Femur (tissue), 1 donor: Measurements from ENCODE around the gene CYP17A1.
A peak's percentile ranks its signal among the peaks of the same experiment; 100 is the strongest.
"Not testable (repeated sequence)": the region's sequence is repeated elsewhere in the genome, so short reads cannot be mapped to it uniquely, and the experiment has no call there.

ENCODE experiments used
- DNase-seq: peaks from one replicate; pipeline ENCODE4 v3.0.0-alpha.2; 2017

Gene CYP17A1

DNA sequence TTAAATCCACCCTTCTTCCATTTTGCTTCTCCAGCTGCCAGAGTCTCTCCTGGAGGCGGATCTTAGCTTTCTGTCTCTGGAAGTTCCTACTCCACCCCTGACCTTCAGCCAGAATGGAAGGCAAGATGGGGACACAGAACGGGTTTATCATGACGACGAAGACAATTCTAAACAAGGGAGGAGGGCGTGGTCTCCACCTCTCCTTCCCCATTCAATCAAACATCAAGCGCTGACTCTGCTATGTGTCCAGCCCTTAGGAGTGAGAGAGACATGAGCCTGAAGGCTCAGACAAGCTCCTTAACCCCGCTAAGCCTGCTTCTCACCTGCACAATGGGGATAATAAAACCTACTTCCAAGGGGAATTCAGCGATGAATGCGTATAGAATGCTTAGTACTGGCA is 3.1 kb downstream of the CYP17A1 start:
- no peak for DNase-seq

- DNase-seq: no peak
Measured at GRCh38 chr10:102832987-102833386, 4.2 kb downstream of the CYP17A1 start.

GRCh38 chr10:102832248-102832647 is 5.0 kb downstream of the CYP17A1 start:
- no peak for DNase-seq

DNA sequence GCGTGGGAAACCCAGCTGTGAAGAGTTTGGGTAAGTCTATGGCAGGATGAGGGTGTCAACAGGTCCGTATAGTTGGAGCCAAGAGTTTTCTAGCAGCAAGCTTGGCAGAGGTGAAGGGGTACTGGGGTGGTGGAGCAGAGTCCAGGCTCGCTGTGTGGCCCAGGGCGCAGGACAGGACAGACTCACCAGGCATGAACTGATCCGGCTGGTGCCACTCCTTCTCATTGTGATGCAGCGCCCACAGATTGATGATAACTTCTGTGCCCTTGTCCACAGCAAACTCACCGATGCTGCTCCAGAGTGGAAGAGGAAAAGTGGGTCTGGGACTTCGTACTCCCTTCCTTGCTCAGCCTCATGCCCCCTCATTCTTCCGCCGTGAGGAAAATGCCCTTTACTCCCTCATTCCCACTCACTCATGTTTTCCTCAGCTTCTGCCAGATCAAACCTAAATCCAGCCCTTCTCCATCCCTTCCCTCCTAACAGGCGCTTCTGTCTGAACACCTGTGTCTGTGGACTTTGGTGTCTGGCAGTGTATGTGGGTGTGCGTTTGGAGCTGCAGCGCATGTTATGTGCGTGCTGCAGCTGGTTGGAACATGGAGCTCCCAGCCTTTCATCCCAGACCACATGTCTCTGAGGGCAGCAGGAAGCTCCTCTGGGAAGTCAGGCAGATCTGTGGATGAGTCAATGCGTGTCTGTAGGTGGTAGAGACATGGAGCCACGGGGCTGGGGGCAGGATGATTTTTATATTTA is 5.7 kb downstream of the CYP17A1 start:
- no peak for DNase-seq

- no peak for DNase-seq
Measured at GRCh38 chr10:102827597-102827975, 9.6 kb downstream of the CYP17A1 start.

DNA sequence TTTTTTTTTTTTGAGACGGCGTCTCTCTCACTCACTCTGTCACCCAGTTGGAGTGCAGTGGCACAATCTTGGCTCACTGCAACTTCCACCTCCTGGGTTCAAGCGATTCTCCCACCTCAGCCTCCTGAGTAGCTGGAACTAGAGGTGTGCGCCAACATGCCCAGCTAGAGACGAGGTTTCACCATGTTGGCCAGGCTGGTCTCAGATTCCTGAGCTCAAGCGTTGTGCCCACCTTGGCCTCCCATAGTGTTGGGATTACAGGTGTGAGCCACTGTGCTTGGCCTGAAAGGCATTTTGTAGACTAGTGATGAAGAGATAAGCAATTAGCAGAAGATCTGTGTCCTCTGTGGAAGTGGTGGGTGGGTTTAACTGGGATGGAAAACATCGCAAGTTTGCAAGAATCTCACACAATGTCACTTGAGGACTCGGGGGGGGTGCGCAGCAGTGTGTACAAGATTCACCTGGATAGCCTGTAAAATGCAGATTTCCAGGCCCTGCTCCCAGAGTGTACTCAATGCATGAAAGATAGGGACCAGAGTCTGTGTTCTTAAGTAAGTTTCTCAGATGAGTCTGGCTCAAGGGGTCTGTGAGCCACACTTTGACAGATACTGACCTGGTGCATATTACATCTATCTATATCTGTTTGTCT is 10.9 kb downstream of the CYP17A1 start:
- DNase-seq: no peak

DNA sequence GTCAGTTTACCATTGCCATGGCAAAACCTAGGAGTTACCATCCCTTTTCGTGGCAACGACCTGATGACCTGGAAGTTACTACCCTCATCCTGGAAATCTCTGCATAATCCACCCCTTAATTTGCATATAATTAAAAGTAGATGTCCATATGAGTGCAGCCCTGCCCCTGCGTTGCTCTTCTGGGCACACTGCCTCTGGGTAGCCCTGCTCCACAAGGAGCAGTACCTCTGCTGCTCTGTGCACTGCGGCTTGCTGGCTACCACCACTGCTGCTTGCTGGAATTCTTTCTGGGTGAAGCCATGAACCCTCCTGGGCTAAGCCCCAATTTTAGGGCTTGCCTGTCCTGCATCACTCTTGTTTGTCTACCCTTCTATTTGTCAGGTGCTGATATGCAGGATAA is 12.5 kb downstream of the CYP17A1 start:
- no peak for DNase-seq

- DNase-seq: no peak
Measured at GRCh38 chr10:102822222-102822621, 15.0 kb downstream of the CYP17A1 start.

DNA sequence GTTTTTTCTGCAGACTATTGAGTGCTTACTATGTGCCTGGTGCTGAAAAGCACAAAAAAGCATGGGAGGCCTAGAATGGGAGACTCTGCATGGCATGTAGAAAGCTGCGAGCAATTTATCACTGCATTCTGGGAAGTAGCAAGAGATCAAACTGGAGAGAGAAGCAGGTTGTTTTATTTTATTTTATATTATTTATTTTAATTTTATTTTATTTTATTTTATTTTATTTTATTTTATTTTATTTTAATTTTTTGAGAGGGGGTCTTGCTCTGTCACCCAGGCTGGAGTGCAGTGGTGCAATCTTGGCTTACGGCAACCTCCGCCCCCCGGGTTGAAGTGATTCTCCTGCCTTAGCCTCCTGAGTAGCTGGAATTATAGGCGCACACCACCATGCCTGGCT is 17.2 kb downstream of the CYP17A1 start:
- DNase-seq: not testable (repeated sequence)

- peak; percentile 50 for DNase-seq
Measured at GRCh38 chr10:102819054-102819453, 18.2 kb downstream of the CYP17A1 start.

- DNase-seq: no peak
Measured at GRCh38 chr10:102817175-102817574, 20.0 kb downstream of the CYP17A1 start.

DNA sequence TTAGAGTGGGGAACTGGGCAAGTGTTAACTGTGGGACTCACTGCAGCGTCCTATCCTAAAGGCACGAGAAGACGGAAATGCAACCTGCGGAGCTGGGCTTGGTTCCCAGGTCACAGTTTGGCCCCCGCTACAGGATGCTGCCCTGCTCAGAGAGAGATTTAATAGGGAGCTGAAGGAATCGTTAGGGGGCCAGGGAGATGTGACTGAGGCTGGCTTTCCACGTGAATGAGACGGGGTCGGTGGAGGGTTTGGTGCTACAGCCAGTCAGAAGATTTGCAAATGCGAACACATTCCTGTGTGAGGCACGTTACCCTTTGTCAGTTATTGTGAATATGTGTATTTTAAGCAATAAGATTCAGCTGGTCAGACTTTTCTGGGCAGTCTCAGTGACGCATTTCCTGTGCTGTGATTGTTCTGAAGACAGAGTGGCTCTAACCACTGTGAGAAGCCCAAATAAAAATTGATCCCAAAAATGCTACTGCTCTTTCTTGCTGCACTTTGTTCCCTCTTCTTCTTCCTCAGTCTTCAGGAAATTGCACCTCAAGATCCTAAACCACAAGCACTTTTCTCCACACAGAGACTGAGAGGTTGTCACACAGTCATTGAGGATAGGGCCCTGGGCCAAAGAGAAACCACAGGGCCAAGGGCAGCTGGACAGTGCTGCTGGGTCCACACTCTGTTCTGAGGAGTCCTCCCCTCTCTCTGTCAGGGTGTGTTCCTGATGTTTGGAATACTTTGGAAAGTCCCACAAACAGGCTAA is 21.2 kb downstream of the CYP17A1 start:
- peak; percentile 55 for DNase-seq

- DNase-seq: peak; percentile 67
Measured at GRCh38 chr10:102814873-102815661, 22.1 kb downstream of the CYP17A1 start.

DNA sequence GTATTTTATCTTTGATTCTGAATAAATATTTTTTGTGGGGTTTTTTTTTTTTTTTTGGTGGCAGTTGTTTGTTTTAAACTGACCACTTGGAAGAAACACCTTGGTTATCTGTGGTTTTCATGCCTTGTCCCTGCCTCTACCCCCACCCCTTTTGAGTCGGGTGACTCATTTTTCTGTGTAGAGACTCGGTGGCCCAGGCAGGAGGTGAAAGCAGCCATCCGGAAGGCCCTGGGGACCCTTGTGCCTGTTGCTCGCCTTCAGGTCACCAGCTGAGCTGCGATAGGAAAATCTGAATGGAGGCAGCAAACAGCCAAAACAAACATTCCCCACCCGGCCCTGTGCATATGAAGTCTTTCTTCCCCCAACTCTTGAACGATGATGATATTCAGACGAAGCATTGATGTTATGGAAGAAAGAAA is 22.8 kb downstream of the CYP17A1 start:
- DNase-seq: peak; percentile 54

DNA sequence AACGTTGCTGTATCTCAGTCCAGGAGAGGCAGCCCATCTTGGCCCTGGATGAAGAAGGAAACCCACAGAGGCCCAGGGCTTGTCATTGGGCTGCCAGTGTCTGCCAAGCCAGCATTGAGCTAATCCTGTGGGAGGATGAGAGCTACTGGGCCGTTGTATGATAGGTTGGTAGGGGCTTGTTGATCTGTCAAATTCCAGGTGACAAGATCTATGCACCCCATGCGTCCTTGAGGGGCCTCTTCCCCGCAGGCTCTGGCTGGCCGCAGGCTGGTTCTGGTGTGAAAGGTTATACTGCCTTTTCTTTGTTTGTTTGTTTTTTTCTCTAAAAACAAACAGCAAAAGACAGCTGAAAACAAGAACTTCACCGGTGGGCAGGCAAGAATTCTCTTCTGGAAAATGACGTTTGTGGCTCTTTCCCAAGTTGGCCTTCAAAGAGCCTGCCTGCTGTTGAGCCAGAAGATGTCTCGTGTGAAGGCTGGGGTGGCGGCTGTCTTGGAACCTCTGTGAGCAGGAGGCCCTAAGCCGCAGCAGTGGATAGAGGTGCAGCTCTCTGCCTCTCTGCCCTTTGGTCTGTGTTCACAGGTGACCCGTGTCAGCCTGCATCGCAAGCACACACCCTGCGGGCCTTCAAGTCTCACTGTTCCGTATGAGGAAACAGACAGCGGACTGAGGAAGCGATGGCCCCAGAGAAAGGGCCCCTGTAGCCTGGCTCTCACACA is 23.3 kb downstream of the CYP17A1 start:
- peak; percentile 51 for DNase-seq

DNA sequence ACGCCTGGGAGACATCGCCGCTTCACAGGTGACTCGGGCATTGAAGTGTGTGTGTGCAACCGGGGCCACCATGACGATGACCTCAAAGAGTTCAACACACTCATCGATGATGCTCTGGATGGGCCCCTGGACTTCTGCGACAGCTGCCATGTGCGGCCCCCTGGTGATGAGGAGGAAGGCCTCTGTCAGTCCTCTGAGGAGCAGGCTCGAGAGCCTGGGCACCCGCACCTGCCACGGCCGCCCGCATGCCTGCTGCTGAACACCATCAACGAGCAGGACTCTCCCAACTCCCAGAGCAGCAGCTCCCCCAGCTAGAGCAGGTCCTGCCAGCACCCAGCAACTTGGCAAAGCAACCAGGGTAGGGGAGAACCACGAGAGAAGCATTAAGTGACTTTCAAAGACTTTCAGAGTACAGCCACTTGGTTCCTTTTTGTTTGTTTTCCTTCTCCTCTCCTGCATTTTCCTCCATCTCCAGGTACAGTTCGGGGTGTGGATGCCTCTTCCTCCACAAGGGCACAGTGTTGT is 24.1 kb downstream of the CYP17A1 start:
- DNase-seq: no peak

GRCh38 chr10:102812231-102812876 is 24.9 kb downstream of the CYP17A1 start:
- DNase-seq: peak; percentile 46

- no peak for DNase-seq
Measured at GRCh38 chr10:102811346-102811745, 25.9 kb downstream of the CYP17A1 start.

- no peak for DNase-seq
Measured at GRCh38 chr10:102808380-102808779, 28.8 kb downstream of the CYP17A1 start.

- DNase-seq: no peak
Measured at GRCh38 chr10:102804382-102805055, 32.7 kb downstream of the CYP17A1 start.
